GM21367 (cell line): Measurements from ENCODE around the gene ZBTB7B.
A peak's percentile ranks its signal among the peaks of the same experiment; 100 is the strongest.

Experiments
- ATAC-seq: cut with Tn5 transposase; IDR thresholded peaks from one replicate; pipeline ENCODE4 v1.9.1; 2021; ENCODE audit not compliant: unreplicated experiment

The ZBTB7B gene

DNA sequence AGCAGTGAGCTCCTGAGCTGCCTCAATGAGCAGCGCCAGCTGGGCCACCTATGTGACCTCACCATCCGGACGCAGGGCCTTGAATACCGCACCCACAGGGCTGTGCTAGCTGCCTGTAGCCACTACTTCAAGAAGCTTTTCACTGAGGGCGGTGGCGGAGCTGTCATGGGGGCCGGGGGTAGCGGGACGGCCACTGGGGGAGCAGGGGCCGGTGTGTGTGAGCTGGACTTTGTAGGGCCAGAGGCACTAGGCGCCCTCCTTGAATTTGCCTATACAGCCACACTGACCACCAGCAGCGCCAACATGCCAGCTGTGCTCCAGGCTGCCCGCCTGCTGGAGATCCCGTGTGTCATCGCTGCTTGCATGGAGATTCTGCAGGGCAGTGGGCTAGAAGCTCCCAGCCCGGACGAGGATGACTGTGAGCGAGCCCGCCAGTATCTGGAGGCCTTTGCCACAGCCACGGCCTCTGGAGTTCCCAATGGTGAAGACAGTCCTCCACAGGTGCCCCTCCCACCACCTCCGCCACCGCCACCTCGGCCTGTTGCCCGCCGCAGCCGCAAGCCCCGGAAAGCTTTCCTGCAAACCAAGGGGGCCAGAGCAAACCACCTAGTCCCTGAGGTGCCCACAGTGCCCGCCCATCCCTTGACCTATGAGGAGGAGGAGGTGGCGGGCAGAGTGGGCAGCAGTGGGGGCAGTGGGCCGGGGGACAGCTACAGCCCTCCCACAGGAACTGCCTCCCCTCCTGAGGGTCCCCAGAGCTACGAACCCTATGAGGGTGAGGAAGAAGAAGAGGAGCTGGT, 12.3 kb downstream of the ZBTB7B start:
- ATAC-seq: no peak

DNA sequence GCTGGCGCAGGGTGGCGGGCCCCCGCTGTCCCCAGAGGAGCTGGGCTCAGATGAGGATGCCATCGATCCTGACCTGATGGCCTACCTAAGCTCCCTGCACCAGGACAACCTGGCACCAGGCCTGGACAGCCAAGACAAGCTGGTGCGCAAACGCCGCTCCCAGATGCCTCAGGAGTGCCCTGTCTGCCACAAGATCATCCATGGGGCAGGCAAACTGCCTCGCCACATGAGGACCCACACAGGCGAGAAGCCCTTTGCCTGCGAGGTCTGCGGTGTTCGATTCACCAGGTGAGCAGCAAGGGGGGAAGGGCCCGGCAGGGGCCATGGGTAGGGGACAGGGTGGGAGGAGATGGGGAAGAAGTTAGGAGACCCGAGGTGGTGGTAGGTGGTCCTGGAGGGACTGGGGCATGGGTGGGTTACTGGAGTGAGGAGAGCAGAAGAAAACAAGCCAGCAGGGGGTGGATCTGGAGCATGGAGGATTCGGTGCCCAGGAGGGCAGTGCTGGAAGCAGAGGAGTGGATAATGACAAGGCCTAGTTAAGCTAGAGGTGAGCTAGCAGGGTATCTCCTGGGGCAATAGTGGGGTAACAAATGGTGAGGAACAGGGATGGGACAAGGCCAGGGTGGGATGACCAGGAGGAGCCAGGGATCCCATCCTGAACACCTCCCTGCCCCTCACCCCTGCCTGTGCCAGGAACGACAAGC, 13.1 kb downstream of the ZBTB7B start:
- no peak for ATAC-seq

DNA sequence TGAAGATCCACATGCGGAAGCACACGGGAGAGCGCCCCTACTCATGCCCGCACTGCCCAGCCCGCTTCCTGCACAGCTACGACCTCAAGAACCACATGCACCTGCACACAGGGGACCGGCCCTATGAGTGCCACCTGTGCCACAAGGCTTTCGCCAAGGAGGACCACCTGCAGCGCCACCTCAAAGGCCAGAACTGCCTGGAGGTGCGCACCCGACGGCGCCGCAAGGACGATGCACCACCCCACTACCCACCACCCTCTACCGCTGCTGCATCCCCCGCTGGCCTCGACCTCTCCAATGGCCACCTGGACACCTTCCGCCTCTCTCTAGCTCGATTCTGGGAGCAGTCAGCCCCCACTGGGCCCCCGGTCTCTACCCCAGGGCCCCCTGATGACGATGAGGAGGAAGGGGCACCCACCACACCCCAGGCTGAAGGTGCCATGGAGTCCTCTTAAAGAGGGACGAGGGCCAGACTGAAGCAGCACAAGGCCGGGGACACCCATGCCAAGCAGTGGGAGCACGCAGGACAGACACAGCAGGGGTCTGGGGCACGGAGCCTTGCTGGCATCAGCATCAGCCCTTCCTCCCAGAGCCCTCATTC, 13.7 kb downstream of the ZBTB7B start:
- no peak for ATAC-seq

DNA sequence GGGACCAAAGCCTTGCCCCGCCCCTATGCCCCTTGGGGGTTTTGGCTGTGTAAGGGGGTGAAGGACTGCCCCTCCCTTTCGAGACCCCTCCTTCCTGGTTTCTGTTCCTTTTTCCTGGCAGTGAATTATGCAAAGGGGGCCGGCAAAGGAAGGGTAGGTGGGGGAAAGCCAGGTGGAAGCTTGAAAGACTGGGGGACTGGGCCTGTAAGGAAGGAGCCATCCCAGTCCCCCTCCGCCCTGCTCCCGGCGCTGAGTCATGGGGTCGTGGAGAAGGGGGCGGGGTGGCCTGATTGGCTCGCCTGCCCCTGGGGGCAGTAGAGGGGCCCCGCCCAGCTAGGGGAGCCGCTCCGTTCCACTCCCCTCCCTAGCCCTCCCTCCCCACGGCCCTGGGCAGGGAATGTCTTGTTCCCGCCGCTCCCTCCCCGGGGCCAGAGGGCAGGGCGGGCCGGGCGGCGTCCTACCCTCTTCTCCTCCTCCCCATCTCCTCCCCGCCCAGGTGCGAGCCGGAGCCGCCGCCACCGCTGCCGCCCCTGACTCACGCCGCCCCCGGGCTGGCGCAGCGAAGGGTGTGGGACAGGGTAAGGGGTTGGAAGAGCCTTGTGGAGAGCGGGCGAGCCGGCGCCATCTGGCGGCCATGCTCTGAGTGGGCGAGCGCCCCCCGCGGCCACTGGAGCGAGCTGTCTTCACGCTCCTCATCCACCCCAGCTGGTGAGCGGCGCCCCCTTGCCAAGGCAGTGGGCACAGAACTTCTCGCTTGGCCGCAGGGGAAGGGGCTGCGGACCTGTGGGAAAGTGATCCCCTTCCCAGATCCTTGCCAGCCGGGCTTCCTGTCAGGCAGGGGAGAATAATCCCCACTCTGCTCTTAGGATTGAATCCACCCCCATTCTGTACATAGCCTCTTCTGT, 14.7 kb downstream of the ZBTB7B start:
- peak; percentile 57 for ATAC-seq

DNA sequence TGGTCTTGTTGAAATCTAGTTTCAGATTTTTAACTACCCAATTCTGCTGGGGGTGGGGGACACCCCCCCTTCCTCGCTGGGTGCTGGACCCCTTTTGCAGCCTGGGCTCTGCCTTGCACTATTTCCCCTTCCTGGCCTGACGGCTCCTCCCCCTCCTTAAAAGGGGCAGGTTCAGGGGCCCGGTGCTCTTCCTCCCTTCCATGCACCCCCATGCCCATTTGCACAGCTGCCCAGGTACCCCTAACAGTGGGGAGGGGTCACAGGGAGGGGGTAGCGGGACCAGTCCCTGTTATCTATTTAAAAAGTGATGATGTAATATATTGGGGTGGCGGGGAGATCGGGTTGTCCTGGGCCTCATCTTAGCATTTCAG, 15.3 kb downstream of the ZBTB7B start:
- ATAC-seq: no peak

DNA sequence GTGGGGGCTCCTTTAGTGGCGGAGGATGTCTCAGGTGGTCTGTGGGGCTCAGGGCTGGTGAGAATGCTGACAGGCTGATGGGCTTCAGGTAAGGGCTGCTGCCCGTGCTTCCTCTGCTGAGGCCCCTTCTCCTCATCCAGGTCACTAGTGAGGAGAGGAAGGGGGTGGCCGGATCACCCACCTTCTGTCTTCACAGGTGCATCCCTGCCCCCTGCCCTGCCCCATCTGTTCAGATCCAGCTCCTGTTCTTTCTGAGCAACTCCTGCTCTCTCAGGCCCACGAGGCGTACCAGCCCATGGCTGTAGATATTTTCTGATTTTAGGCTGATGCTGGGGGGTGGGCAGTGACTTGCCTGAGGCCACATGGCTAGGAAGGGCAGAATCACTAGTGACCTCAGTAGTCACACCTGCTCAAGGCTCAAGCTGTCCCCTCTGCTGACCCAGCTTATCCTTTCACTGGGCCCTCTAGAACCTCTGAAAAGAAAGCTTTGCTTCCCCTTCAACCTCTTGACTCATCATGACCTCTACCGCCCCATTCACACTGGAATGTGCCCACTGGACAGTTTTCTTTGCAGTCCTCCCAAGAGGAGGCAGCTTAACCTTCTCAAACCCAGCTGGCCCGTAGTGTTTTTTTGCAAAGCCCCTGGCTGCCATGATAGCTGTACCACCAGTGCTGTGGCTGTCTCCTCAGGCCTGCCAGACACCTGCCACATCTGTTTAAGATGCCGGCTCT, 16.2 kb downstream of the ZBTB7B start:
- no peak for ATAC-seq

DNA sequence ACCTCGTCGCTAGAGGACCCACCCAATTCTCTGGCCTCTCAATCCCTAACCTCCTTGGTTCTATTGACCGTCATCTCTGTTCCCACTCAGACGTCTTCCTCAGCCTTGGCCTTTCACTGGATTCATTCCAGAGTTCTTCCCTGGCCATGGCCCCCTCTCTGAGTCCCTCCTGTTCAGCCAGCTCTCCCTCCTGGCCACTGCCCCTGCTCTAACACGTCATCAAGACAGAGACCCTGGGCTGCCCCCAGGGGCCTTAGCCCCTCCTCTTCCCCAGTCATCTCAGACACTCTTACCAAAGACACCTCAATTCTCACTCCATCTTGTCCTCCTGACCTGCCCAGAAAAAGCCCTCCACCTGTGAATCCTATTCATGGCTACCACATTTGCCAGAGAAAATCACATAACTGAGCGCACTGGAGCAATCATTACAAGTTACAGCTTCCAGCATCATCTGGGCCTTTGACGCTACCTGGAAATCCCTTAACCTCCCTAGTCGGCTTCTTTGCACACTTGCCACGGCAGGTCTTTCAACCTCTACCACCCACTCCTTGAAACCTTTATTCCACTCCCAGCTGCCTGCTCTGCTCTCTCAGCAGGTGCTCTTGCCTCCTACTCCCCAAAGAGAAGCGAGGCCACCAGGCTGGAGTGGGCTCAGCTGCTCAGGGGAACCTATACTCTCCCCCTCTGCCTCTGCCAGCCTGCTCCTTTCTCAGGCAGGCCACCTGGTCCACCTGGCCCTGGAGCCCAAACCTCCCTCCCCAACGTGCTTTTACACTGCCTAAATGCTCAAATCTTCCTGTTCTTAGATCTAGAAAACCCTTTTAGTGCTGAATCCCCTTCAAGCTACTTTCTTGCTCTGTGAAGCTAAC, 17.0 kb downstream of the ZBTB7B start:
- no peak for ATAC-seq

DNA sequence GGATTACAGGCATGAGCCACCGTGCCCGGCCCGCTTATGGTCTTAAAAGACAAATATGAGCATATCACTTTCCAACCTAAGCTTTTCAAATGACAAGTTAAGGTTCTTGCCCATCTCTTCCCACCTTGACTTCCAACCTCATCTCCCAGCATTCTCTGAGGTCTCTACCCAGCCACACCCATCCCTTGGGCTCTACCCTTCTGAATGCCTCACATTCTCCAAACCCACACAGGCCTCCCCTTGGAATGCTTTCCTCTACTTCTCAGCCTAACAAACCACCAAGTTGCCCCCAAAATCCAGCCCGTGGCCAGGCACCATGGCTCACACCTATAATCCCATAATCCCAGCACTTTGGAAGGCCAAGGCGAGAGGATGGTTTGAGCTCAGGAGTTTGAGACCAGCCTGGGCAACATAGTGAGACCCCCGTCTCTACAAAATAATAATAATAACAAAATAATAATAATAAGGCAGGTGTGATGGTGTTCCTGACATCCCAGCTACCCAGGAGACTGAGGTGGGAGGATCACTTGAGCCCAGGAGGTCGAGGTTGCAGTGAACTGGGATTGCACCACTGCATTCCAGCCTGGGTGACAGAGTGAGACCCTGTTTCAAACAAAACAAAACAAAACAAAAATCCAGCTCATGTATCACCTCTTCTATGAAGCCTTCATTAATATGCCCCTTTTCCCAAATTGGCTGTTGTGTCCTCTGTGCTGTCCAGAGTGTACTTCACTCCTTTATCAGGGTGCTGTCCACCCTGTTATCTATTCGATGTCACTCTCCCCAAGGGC, 19.7 kb downstream of the ZBTB7B start:
- ATAC-seq: no peak

DNA sequence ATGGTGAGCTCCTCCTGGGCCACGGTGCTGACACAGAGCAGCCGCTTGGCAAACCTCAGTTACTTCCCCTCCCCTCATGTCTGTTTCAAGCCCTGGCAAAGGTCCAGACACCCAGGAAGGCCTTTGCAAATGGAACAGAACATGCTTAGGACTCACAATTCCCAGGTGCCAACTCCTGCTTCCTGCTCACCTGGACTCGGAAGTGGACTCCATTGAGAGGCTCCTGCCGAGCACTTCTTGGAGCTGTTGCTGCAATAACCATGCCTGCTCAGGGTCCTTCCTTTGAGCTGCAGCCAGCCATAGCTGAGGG, 20.3 kb downstream of the ZBTB7B start:
- no peak for ATAC-seq

DNA sequence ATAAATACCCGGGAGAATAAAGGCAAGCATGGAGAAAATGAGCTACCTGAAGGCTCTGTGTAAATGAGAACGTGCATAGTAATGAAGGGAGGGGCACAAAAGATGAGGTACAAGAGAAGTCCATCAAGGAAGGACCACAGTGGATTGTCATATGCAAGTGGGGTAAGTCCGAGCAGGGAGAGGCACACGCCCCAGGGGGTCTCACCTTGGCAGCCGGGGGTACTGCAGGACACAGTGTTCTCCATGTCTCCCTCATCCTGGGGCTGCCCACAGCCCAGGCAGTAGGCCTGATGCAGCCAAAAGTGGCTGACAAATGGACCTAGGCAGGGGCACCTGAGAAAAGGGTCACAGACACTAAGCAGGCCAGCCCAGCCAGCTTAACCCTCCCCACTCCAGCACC, 21.0 kb downstream of the ZBTB7B start:
- no peak for ATAC-seq

DNA sequence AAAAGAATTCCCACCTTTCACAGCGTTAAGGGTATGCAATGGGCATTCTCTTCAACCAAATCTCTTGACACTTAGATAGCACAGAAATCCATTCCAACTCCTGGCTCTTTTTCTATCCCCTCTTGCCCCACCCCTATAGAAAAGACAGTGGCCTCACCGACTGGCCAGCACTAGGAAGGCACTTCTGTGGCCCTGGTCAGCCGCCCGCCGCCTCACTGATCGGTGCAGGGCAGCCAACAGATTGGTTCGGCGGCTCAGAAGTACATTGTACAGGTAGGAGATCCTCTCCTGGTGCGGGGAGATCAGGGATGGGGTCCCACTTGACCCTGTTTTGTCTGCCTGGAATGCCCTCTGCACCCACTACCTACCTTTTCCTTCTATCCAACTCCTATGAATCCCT, 21.7 kb downstream of the ZBTB7B start:
- no peak for ATAC-seq

DNA sequence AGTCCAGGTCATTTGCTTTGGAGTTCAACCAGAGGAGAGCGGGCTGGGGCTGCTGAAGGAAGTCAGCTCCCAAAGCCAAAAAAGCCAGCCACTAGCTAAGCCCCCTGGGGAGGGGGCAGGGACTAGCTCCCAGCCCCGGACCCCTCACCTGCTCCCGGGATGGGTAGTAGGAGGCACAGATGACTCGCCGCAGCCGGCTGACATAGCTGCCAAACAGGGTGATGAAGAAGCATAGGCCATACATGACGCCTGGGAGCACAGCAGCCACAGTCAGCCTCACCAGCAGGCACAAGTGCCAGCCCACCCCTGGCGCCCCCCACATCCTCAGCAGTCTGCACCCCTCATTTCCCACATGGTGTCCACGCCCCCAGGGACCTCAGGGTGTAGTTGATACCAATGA, 23.6 kb downstream of the ZBTB7B start:
- ATAC-seq: no peak

DNA sequence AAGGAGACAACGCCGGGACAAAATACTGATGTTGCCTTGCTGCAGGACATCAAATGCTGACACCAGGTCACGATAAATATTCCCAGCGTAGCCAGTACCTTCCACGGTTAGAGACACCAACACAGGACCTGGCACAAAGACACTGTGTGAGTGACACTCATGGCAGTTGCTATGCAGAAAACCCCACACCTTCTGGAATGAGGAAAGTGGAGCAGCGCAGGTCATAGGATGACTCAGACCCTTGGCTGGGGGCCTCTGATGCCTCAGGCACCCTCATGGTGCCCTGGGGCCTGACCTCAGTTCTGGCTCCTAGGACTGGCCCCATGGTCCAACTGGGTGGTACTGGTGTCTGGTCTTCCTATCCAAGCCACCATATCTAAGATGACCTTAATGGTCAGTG, 24.0 kb downstream of the ZBTB7B start:
- no peak for ATAC-seq

DNA sequence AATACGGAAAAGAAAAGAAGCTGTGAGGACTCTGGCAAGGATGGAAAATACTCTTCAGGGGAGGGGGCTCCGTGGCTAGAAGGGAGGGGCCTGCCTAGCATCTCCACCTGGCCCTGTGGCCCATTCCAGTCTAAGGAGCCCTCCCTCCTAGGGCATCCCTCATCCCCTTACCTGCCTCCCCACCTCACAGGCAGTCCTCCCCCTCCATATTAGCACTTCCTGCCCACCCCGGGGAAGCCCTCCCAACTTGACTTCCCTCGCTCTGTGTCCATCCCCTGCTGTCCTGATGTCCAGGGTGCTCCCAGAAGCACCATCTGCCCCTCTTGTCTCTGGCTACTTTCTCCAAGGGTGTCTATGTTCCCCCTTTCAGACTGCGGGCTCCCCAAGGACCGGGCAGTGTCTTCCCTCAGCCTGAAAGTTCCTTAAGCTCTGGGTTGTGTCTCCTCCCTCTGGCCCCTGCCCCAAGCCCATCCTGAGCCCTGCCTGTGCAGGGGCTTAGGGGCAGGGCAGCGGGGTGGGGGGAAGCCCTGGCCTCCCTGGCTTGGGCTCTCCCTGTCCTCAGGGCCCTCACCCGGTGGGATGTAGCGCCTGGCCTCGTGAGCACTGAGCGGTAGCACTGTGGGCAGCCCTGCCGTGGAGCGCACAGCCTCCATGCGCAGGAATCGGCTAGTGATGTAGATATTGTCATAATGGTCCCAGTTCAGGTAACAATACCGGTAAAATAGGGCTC, 27.1 kb downstream of the ZBTB7B start:
- no peak for ATAC-seq

DNA sequence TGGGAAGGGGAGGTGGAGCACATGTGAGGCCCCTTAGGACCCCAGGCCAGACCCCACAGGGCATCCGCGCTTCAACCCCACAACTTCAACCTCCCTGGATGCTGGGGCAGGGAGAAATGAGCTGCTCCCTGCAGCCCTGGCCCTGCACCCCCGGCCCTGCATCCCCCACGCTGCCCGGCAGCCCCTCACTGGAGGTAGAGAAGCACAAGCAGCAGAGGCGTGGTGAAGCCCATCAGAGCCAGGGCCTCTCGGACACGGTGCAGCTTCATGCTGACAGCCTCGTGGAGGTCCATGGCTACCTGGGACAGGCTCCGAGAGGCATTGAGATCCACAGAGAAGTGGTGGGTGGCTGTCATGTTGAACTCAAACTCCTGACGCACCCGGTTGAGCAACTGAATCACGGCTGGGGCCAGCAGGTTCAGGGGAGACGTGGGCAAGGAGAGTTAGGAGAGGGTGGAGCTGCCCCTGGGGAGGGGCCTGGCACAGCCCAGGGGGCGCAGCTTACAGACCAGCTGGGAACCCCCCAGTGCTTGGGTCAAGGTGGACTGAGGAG, 27.7 kb downstream of the ZBTB7B start:
- ATAC-seq: no peak

DNA sequence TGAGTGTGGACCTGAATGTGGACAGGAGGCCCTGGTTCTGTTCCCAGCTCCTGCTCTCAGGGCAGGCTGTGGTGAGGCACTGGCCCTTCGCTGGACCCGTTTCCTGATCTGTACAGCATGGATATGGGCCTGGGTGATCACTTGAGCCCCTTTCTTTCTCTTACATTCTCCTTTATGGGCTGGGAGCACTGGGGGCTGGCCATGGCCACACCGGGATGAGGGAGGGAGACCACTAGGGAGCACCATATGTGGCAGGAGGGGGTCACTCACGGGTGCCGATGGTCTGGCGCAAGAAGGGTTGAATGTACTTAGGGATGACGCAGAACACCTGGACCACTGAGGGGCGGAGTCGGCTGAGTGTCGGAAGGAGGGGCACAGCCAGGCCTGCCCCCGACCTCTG, 28.3 kb downstream of the ZBTB7B start:
- no peak for ATAC-seq

DNA sequence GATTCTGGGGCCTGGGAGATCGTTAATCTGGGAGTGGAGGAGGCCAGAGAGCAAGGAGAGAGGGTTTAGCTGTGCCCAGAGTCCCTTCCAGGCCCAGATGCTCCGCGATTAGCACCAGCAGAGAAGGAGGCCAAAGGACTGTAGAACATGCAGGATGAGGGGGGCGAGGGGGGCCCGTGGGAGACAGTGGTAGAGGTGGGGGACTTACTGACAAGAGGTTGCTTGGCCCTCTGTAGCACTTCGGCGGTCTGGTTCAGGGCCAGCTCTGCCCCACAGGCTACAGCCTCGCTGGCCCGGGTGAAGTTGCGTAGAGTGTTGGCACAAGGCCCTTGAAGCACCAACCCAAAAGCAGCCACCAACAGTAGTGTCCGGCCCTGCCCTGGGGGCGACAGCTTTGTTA, 30.3 kb downstream of the ZBTB7B start:
- ATAC-seq: no peak

DNA sequence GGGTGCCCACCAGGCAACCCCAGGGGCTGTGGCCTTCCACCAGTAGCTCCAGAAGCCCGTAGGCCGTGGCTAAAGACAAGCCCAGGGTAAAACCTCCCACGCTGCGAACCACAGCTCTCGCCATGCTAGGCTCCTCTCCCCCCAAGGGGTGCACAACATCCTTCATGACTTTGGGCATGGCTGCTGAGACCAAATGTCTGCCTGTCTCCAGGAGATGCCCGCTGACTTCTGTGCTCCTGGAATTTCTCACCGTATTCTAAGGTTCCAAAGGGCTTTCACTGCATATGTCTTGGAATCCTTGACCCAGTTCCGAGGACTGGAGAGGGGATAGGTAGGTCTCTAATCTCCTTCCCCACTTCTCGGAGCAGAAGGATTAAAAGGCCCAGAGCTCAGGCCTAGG, 30.9 kb downstream of the ZBTB7B start, which contains the start of the genes DCST1 and DCST2:
Gene DCST1, plus strand, starts transcription at position 301 of the 400 bp plus-strand sequence. CDS start 213 bp downstream, outside the sequence.
Gene DCST2, minus strand, starts transcription at position 258 of the 400 bp plus-strand sequence. Its CDS starts 80 bp downstream, at position 178.
- ATAC-seq: no peak
